HG02973 (cell line): ENCODE measurements around the gene NDOR1.

Experiments used
- ATAC-seq: cut with Tn5 transposase; IDR thresholded peaks from one replicate; pipeline ENCODE4 v1.9.1; 2021; ENCODE audit warnings: moderate library complexity; ENCODE audit not compliant: unreplicated experiment

The NDOR1 gene

DNA sequence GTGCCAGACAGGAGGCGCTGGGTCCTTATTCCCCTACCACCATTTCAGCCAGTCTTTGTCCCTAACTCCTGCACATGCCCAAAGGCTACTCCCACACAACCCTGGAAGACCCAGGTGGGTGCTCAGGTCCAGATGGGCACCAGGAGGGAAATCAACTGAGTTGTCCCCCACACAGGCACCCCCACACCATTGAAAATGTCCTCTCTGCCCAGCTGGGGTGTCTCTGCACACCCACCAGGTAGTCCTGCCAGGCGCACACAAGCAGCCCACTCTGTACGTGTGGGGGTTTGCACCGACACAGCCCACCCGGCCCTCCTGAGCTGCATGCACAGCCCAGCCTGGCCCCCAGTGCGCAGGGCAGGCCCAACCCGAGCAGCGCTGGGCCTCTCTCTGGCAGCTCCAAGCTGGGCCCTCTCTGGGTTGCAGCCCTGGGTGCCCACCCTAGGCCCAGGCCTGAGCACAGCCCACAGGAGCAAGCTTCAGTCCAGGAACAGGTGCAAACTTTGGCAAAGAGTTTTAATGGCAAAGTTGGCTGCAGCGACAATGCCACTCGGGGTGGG is 14.3 kb downstream of the NDOR1 start:
- no peak for ATAC-seq

DNA sequence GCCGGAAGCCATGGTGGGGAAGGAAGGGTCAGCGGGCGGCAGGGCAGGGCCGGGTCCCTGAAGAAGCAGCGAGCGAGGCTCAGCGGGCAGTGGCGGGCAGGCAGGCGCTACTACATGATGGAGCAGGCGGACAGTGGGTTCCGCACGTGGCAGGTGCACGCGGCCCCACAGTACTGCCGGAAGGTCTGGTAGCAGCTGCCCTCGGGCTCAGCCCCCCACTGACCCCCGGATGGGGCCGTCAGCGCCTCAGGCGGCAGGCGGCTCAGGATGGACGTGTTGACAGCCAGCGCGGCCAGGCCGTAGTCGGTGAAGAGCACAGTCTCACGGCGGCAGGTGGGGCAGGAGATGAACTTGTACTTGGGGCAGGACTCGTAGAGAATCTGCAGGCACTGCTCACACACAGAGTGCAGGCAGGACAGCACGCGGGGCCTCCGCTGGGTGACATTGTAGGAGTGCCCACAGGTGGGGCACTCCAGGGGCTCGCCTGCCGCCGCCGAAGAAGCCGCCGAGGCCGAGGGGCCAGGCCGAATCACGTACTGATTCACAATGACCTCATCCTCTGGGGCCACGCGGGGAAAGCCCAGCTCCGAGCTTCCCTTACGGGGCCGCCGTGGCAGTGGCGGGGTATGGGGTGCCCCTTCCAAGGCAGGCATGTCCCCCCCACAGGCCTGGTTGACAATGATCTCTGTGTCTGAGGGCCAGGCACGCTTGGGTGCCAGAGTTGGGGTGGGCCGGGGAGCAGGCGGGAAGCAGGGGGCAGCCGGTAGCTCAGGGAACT is 15.0 kb downstream of the NDOR1 start:
- ATAC-seq, result no peak

DNA sequence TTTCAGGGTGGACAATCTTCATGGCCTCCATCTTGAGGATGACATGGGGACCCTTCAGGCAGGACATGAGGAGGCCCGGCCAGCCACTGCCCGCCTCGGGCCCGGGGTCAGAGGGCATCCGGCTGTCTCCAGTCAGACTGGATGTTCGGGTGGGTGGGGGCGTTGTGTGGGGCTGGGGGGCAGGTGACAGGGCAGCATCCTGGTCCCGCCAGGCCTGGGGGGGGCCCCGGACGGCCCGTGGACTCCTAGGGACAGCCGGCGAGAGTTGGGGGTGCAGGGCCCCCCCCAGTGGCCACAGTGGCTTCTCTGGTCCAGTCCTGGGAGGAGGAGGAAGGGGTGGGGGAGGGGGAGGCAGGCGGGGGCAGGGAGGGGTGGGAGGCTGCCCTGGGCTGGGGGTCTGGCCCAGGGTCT is 15.6 kb downstream of the NDOR1 start:
- ATAC-seq, result no peak

DNA sequence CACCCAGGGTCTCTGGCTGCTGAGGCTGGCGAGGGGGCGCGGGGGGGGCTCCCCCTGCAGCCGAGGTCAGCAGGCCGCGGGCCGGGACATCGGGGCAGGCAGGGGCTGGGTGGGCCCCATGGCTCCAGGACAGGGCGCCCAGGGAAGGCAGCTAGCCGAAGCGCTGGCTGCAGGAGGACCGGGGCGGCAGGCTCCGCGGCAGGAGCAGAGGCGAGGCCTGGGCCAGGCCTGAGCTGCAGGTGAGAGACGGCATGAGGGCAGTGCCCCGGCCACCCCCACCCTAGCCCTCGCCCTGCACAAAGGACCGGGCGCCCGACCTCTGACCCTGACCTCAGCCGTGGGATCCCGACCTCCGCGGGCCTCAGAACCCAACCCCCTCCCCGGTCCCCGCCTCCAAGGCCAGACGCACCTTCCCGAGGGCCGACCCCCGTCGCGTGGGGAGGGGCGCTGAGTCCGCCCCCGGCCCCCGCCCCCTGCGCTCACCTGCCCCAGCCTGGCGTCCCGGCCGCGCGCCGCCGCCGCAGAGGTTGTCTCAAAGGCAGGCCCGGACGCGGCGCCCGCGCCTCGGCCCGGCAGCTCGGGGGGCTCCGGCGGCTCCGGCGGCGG is 16.1 kb downstream of the NDOR1 start:
- no peak for ATAC-seq

DNA sequence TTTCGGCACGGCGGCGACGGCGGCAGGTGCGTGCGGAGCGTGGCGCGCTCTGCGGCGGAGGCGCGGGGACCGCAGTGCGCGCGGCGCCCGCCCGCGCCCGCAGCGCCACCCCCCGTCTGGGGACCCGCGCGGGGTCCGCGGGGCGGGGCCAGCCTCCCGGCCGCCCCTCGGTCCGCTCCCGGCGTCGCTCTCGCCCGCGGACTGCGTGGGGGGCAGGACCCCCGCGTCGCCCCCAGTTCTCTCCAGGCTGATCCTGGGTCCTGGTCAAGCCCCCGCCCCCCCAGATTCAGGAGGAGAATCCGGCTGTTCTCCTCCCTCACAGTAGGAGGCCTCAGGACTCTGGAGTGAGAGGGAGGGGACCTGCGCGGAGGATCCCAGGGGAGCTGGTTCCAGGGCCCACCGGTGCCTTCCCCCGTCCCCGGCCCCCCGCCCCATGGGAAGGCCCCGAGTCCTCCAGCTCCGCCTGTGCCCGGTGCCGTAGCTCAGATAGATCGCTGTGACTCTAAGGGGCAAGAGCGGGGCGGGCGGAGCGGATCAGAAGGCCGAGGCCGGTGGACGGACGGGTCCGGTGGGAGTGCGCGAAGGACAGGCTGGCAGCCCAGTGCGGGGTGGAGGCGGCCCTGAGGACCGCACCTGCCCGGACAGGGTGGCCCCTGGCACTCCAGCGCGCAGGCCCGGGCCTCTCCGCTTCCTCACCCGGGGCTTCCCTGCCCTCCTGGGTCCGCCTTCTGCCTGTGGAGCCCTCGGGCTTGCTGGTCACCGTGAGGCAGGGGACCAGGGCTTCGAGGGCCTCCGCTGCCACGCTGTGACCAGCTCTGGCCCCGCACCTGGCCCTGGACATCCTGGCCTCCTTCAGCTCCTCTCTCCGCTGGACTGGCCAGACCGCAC is 16.9 kb downstream of the NDOR1 start, which contains the start of gene RNF208:
Gene RNF208 (minus strand): TSS at position 51 of the 888 bp plus-strand sequence. CDS start 1,028 bp downstream, outside the sequence.
- no peak for ATAC-seq

DNA sequence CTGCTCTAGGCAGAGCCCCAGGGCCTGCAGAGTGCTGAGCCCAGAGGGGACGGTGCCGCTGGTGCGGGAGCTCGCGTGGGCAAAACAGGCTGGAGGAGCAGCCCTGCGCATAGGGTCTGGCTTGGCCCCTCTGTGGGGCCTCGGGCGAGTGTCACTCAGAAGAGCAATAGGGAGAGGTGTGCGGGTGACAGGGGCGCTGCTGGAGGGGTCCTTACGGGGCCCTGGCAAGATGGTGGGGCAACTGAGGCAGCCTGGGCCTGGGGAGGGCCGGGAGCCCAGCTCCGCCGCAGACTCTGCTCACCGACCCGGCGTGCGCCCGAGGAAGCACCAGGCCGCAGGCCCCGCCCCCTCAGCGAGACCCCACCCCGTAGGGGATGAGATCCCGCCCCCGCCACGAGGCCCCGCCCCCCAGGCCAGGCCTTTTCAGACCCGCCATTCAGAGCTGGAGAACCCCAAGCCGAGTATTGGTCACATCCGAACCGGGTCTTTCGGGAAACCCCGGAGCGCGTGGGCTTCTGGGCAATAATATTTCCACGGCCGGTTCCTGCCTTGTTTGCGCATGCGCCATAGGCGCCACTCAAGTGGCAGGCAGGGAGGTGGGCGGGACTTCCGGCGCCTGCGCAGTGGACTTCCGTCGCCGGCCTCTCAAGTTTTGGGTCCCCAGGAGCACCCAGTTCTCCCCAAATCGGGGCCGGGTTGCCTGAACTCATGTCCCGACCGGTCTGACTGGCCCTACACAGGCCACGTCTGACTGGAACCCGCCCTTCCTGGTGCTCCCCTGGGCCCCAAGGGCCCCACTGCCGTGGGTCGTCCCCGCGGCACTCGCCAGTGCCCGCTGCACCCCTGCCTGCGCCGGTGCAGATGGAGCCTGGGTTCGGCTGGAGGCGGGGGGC is 17.8 kb downstream of the NDOR1 start:
- peak; percentile 71 for ATAC-seq

GRCh38 chr9:137224830-137225694 is 19.6 kb downstream of the NDOR1 start, which contains the start of gene CYSRT1:
Gene CYSRT1 (plus strand): TSS chr9:137225174. CDS start chr9:137225622, 448 bp downstream.
- no peak for ATAC-seq

DNA sequence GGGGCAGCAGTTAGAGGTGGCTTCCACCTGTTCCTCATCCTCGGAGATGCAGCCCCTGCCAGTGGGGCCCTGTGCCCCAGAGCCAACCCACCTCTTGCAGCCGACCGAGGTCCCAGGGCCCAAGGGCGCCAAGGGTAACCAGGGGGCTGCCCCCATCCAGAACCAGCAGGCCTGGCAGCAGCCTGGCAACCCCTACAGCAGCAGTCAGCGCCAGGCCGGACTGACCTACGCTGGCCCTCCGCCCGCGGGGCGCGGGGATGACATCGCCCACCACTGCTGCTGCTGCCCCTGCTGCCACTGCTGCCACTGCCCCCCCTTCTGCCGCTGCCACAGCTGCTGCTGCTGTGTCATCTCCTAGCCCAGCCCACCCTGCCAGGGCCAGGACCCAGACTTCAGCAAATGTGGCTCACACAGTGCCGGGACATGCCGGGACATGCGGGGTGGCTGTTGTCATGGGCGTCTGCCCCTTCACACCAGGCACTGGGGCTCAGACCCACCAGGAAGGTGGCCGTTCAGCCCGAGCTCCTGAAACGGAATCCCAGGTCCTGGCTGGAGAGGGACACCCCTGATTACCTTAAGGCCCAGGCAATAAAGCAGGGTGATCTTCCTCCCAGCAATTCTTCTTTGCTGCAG is 20.3 kb downstream of the NDOR1 start:
- ATAC-seq, result no peak

DNA sequence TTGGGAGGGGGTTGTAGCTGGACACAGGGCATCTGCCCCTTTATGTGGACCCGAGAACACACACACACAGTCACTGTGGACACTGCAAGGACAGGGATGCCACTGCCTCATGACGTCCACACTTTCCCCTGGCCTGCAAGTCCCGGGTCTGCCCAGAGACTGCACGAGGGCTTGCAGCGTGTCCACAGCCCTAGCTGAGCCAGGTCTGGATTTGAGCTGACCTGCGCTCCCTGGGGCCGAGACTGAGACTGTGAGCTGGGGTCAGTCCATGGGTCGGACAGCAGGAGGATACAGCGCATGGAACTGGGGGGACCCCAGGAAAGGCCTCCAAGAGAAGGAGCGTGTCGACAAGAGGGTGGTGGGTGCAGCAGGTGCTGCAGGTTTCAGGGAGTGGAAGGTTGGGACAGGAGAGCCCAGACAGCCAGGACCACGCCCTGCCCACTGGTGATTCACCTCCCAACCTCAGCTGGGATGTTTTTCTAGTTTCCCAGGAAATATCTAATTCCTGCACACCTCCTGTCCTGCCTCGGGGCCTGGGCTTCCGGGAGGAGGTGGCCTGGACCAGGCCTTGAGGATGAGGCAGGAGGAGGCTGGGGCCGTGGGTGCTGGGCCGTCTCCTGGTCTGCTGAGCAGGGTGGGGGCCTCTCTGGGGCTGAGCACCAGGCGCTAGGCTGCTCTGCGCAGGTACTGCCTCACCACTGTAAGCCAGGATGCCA is 21.0 kb downstream of the NDOR1 start:
- ATAC-seq, result no peak

- ATAC-seq, result no peak
Measured at GRCh38 chr9:137227054-137227852, 21.8 kb downstream of the NDOR1 start, which contains the start of gene RNF224. Gene RNF224 (plus strand): TSS chr9:137227502. CDS start chr9:137228336, 834 bp downstream.

DNA sequence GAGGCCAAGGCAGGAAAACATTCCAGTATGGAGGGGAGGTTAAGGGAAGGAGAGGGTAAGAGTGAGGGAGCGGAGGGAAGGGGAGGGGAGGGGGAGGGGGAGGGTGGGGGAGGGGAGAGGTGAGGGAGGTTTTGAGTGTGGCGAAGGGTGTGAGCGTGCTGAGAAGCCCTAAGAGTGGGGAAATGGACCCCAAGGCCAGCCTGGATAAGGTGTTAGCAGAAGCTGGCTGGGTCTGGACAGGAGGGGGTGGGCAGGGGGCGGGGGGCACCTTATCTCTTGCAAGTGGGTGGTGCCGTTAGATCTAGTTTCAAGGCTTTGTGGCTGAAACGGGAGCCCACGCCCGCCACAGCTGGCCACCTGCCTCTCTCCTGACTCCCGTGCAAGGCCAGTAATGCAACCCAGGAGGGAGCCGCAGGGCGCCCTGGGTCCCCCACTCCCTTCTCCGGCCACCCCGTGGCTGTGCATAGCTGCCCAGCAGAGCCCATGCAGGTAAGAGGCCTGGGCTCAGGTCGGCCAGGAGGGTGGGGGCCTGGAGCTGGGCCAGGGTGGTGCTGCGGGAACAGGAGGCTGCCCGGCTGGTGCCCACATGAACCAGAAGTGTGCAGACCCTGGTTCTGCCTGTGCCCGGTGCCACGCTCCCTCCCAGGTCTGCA is 22.5 kb downstream of the NDOR1 start:
- no peak for ATAC-seq

DNA sequence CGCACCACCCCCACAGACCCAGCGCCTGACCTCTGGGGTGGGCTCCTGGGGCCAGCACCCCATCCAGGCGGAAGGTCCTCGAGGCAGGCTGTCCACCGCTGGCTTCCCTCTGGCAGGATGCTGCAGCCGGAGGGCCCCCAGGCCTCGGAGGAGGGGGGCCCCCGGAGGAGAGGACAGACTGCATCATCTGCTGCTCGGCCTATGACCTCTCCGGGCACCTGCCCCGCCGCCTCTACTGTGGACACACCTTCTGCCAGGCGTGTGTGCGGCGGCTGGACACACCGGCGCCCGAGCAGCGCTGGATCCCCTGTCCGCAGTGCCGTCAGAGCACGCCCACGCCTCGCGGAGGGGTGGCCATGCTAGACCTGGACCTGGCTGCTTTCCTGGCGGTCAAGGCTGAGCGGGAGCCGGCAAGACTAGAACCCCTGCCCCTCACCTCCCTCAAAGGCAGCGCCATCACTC is 23.0 kb downstream of the NDOR1 start:
- ATAC-seq, result no peak

DNA sequence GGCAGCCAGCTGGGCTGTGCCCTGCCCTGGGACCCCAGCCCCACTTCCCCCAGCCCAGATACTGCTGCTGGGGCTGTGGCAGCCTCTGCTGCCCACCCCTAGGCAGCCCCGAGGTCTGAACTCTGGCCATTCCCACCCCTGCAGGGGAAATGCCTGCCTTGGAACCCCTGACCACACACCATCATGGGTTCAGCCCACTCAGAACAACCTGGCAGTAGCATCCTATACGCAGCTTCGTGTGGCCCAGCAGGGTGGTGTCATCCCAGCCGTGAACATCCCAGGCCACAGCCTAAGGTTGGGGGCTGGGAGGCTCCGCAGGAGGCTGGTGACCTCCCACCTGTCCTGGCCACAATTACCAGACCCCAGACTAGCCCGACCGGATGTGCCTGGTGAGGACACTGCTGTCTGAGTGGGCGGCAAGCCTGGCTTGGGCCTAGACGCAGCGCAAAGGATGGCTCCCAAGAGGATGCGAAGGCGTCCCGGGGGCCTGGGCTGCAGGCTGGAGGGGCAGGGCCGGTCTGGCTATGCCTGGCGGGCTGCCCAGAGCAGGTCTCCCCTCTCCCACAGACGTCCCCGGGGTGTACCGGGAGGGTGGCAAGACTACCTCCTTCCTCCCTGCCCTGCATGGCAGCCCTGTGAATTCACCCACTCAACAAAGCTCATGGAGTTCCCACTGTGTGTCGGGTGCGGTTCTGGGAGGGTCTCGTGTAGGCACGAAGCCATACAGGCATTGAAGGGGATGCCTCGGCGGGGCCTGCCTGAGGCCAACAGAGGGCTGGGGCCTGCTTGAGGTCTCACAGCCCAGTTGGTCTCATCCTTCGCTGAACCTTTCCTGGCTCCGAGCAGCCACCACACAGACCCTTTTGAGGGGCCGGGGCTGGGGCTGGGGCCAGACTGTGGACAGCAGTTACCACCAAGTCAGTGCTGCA is 23.7 kb downstream of the NDOR1 start:
- no peak for ATAC-seq

DNA sequence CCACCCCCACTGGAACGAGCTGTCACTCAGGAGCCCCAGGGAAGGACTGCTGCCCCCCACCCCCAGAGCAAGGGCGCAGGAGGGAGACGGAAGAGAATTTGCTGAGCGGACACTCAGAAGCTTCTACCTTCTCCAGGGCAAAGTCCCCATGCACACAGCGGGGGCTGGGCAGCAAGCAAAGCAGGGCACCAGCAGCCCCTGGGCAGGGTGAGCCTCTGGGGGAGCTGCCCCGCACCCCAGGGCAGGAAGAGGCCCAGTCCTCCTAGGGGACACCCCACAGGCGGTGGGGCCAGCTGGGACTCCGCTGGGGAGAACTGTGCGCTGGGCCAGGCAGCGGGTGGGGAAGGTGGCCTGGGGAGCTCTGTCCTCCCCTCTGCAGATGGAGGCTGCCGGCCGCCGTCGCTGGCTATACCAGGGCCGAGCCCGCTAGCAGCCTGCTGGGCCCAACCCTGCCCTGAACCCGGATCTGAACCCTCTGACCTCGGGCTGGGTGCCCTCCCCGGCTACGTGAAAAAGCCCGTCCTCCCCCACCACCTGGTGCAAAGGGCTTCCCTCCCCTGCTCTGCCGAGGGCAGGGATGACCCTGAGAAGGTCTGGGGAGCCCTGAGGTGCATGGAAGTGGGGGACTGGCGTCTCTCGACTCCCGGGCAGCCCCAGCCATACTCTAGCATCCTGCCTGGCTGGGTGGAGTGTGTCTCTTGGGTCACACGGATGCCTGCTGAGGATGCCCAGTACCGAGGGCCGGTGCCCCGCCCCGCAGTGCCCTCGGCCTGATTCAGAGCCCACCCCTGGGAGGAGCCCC is 24.6 kb downstream of the NDOR1 start:
- ATAC-seq, result no peak
